Hepatocyte (in vitro differentiated cells): Measurements from ENCODE around the gene DPY19L1. TPM values are rescaled to one million over a fixed set of nuclear protein-coding genes. Genes with fewer than 3 reads are reported as not detected.

Source experiments
- DNase-seq: peaks from one replicate; pipeline ENCODE4 v3.0.0-alpha.2; 2016; ENCODE audit warnings: low spot score
- H2AFZ ChIP-seq: fragments of 200-600 bp; sonication (generic); 2 replicates; pipeline ENCODE4 v1.6.0; 2016; ENCODE audit warnings: antibody characterized with exemption, mild to moderate bottlenecking
- H3K27ac ChIP-seq: fragments of 200-600 bp; sonication (generic); 2 replicates; pipeline ENCODE4 v1.5.1; 2016; ENCODE audit warnings: mild to moderate bottlenecking
- H3K27me3 ChIP-seq: fragments of 200-600 bp; sonication (generic); 2 replicates; pipeline ENCODE4 v1.6.1; 2016
- H3K36me3 ChIP-seq: fragments of 200-600 bp; sonication (generic); replicated peaks from 2 replicates; pipeline ENCODE4 v1.5.1; 2016; ENCODE audit warnings: low read depth; ENCODE audit not compliant: insufficient read depth
- H3K4me1 ChIP-seq: fragments of 200-600 bp; sonication (generic); 2 replicates; pipeline ENCODE4 v1.5.1; 2016; ENCODE audit warnings: mild to moderate bottlenecking, moderate library complexity; ENCODE audit not compliant: insufficient read depth
- H3K4me2 ChIP-seq: fragments of 200-600 bp; sonication (generic); 2 replicates; pipeline ENCODE4 v1.6.0; 2016
- H3K4me3 ChIP-seq: fragments of 200-600 bp; sonication (generic); 2 replicates; pipeline ENCODE4 v1.5.1; 2016; ENCODE audit warnings: mild to moderate bottlenecking
- H3K79me2 ChIP-seq: fragments of 200-600 bp; sonication (generic); 2 replicates; pipeline ENCODE4 v1.6.0; 2017; ENCODE audit warnings: mild to moderate bottlenecking
- H3K9me2 ChIP-seq: fragments of 200-600 bp; sonication (generic); replicated peaks from 2 replicates; pipeline ENCODE4 v1.6.0; 2017; ENCODE audit warnings: mild to moderate bottlenecking; ENCODE audit not compliant: insufficient read depth
- H3K9me3 ChIP-seq: fragments of 200-600 bp; sonication (generic); 2 replicates; pipeline ENCODE4 v1.5.1; 2016; ENCODE audit warnings: low read depth, mild to moderate bottlenecking
- H4K20me1 ChIP-seq: fragments of 200-600 bp; sonication (generic); 2 replicates; pipeline ENCODE4 v1.6.0; 2016; ENCODE audit warnings: mild to moderate bottlenecking; ENCODE audit not compliant: insufficient read depth, poor library complexity, severe bottlenecking
- EZH2 ChIP-seq: fragments of 200-600 bp; sonication (generic); IDR thresholded peaks from 2 replicates; pipeline ENCODE4 v1.6.1; 2016; ENCODE audit warnings: antibody characterized with exemption, mild to moderate bottlenecking, borderline replicate concordance
- EZH2phosphoT487 ChIP-seq: fragments of 200-600 bp; sonication (generic); IDR thresholded peaks from one replicate; pipeline ENCODE4 v1.6.1; 2018; ENCODE audit warnings: antibody characterized with exemption, mild to moderate bottlenecking, low read depth, moderate library complexity; ENCODE audit not compliant: unreplicated experiment, severe bottlenecking
- WGBS: methylation state at CpG from one replicate; pipeline ENCODE4 v1.1.6; 2016; ENCODE audit warnings: low lambda C conversion rate; ENCODE audit errors: missing lambda C conversion rate; 5-methylcytosine and 5-hydroxymethylcytosine counted together
- polyA plus RNA-seq: library from polyadenylated mRNA; unstranded; fragments of >200 nt; fragmentation: Nextera tagmentation; extraction: Ambion mirVana; gene quantifications from 2 replicates; pipeline ENCODE4 v1.2.1, GENCODE V29; 2016
- total RNA-seq: library from RNA; depleted of rRNA; stranded (reverse); fragments of >200 nt; gene quantifications from 2 replicates; pipeline ENCODE4 v1.2.3, GENCODE V29; 2014
- TF ChIP-seq, protein P1 (sequence below): fragments of 200-600 bp; sonication (generic); IDR thresholded peaks from 2 replicates; pipeline ENCODE4 v1.5.1; 2016; ENCODE audit warnings: antibody characterized with exemption, mild to moderate bottlenecking; ENCODE audit not compliant: poor library complexity

Gene DPY19L1
- total and polyA plus RNA-seq, 2 experiments from 2014 or later = 7.6 to 16.7 TPM

DNA sequence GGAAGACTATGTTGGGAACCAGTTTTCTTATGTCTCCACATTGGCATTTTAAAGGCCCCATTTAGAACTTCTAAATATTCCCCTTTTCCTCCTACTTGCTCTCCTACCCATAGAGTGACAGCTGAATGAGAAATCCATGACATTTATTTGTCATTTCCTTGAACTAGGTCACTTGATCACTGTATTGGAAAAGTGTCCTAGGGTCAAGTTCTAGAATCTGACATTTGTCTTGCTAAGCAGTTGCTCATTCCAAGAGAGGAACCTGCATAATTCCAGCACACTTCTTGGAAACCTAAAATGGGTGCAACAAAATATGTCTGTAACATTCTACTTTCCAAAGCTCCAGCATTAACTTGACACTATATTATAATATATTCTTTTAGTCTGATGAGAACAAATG is 3.6 kb upstream of the DPY19L1 start:
- H3K4me2 ChIP-seq = no peak overlapping the region
- H3K79me2 ChIP-seq = peaks cover 3% of the 10 kb centered on the region
- no peak overlapping the region for H3K27ac ChIP-seq
- no peaks in the 10 kb centered on the region for H3K9me3 ChIP-seq
- no peaks in the 10 kb centered on the region for H3K9me2 ChIP-seq
- TF ChIP-seq, protein P1, sequence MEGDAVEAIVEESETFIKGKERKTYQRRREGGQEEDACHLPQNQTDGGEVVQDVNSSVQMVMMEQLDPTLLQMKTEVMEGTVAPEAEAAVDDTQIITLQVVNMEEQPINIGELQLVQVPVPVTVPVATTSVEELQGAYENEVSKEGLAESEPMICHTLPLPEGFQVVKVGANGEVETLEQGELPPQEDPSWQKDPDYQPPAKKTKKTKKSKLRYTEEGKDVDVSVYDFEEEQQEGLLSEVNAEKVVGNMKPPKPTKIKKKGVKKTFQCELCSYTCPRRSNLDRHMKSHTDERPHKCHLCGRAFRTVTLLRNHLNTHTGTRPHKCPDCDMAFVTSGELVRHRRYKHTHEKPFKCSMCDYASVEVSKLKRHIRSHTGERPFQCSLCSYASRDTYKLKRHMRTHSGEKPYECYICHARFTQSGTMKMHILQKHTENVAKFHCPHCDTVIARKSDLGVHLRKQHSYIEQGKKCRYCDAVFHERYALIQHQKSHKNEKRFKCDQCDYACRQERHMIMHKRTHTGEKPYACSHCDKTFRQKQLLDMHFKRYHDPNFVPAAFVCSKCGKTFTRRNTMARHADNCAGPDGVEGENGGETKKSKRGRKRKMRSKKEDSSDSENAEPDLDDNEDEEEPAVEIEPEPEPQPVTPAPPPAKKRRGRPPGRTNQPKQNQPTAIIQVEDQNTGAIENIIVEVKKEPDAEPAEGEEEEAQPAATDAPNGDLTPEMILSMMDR = no peak
- TF ChIP-seq EZH2phosphoT487 = no peak
- TF ChIP-seq EZH2 = no peak
- DNase-seq = no peak
- H2AFZ ChIP-seq = no peak overlapping the region
- H3K36me3 ChIP-seq = no peaks in the 10 kb centered on the region
- H3K27me3 ChIP-seq = peaks cover 5% of the 10 kb centered on the region
- H4K20me1 ChIP-seq = peaks cover 1% of the 10 kb centered on the region
- H3K4me3 ChIP-seq = no peak overlapping the region
- H3K4me1 ChIP-seq = peaks cover 6% of the 10 kb centered on the region

DNA sequence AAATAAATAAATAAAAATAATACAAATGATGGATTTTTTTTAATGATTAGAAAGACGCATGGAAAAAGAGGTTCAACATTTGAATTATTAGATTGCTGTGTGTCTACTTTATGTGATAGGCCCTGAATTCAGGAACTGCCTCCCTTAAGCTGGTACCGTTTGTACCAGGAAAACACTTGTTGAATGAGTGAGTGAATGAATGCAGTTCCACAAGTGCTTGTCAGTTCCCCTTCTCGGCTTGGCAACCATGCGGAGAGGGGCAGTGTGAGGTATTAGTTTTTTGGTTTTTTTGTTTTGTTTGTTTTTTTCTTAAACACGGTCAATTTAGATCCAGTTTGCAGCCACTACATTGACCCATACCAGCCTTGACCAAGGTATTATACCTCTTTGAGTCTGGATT is 2.1 kb upstream of the DPY19L1 start:
- DNase-seq = no peak
- H4K20me1 ChIP-seq = peaks cover 3% of the 10 kb centered on the region
- H3K79me2 ChIP-seq = peaks cover 14% of the 10 kb centered on the region
- no peaks in the 10 kb centered on the region for H3K36me3 ChIP-seq
- no peaks in the 10 kb centered on the region for H3K9me3 ChIP-seq
- no peak overlapping the region for H3K4me3 ChIP-seq
- H3K9me2 ChIP-seq = no peaks in the 10 kb centered on the region
- H2AFZ ChIP-seq = no peak overlapping the region
- TF ChIP-seq, protein P1 = no peak
- TF ChIP-seq EZH2phosphoT487 (no peak), EZH2 (no peak)
- 95% methylated on average over 5 of the region's 5 CpGs for WGBS
- peaks cover 5% of the 10 kb centered on the region for H3K27me3 ChIP-seq
- H3K27ac ChIP-seq = no peak overlapping the region
- no peak overlapping the region for H3K4me2 ChIP-seq
- peaks cover 10% of the 10 kb centered on the region for H3K4me1 ChIP-seq

GRCh38 chr7:35038354-35038753 is 1.1 kb upstream of the DPY19L1 start:
- Histone ChIP-seq H3K36me3 (no peaks in the 10 kb centered on the region), H3K27ac (no peak overlapping the region), H3K27me3 (peaks cover 5% of the 10 kb centered on the region), H3K79me2 (peaks cover 24% of the 10 kb centered on the region), H3K4me2 (peak overlapping the region; percentile 91), H2AFZ (peak overlapping the region; percentile 80), H3K4me3 (peak overlapping the region; percentile 92), H4K20me1 (peaks cover 3% of the 10 kb centered on the region), H3K4me1 (peaks cover 10% of the 10 kb centered on the region), H3K9me2 (no peaks in the 10 kb centered on the region), H3K9me3 (no peaks in the 10 kb centered on the region)
- no peak for DNase-seq
- TF ChIP-seq, protein P1 = no peak
- TF ChIP-seq EZH2 = no peak
- TF ChIP-seq EZH2phosphoT487 = no peak
- 14% methylated on average over 9 of the region's 9 CpGs for WGBS
